ENCODE measurements around the gene ANXA10.
"Not testable (repeated sequence)": the region's sequence is repeated elsewhere in the genome, so short reads cannot be mapped to it uniquely, and the experiment has no call there.

DNA sequence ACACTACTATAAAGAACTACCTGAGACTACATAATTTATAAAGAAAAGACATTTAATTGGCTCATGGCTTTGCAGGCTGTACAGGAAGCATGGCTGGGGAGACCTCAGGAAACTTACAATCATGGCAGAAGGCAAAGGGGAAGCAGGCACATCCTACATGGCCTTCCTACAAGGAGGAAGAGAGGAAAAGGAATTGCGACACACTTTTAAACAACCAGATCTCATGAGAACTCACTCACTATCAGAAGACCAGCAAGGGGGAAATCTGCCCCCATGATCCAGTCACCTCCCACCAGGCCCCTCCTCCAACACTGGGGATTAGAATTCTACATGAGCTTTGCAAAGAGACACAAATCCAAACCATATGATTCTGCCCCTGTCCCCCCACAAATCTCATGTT is 43.5 kb downstream of the ANXA10 start:
- TF ChIP-seq CTCF (IDR thresholded peaks at IDR 0.05; ENCODE audit: poor library complexity); EZH2phosphoT487 (IDR thresholded peaks at IDR 0.05; ENCODE audit: low read depth, severe bottlenecking, unreplicated experiment): not testable (repeated sequence)
